Fibroblast of peridontal ligament (primary cell): ENCODE data around the gene ZNF837.
"Not testable (repeated sequence)": the region's sequence is repeated elsewhere in the genome, so short reads cannot be mapped to it uniquely, and the experiment has no call there.

Source experiments
- DNase-seq: peaks from one replicate; pipeline ENCODE4 v3.0.0-alpha.2; 2010; ENCODE audit errors: extremely low read depth

Gene ZNF837

GRCh38 chr19:58396691-58397532, 16.1 kb upstream of the ZNF837 start:
- no peak for DNase-seq

- no peak for DNase-seq
Observed at GRCh38 chr19:58395979-58396627, 15.3 kb upstream of the ZNF837 start.

GRCh38 chr19:58395220-58395978, 14.6 kb upstream of the ZNF837 start, which contains the start of gene RNF225:
TSS of gene RNF225 (plus strand) at chr19:58395656. CDS start at chr19:58396090, 434 bp downstream.
- no peak for DNase-seq

GRCh38 chr19:58394821-58395219, 14.0 kb upstream of the ZNF837 start:
- no peak for DNase-seq

GRCh38 chr19:58393725-58394033, 12.8 kb upstream of the ZNF837 start:
- no peak for DNase-seq

- DNase-seq: no peak
Observed at GRCh38 chr19:58392945-58393724, 12.3 kb upstream of the ZNF837 start.

GRCh38 chr19:58388175-58388526, 7.3 kb upstream of the ZNF837 start:
- no peak for DNase-seq

- no peak for DNase-seq
Observed at GRCh38 chr19:58387338-58388174, 6.7 kb upstream of the ZNF837 start.

- DNase-seq: peak; percentile 99
Observed at GRCh38 chr19:58386576-58387337, 5.9 kb upstream of the ZNF837 start, which contains the start of gene RPS5. TSS of gene RPS5 (plus strand) at chr19:58387269. CDS start at chr19:58388138, 869 bp downstream.

- DNase-seq: no peak
Observed at GRCh38 chr19:58385891-58386575, 5.2 kb upstream of the ZNF837 start.

GRCh38 chr19:58385313-58385890, 4.6 kb upstream of the ZNF837 start:
- no peak for DNase-seq

GRCh38 chr19:58382997-58383603, 2.3 kb upstream of the ZNF837 start:
- DNase-seq: no peak

- DNase-seq: no peak
Observed at GRCh38 chr19:58381460-58382212, 806 bp upstream of the ZNF837 start.

- no peak for DNase-seq
Observed at GRCh38 chr19:58380037-58380661, 681 bp downstream of the ZNF837 start.

- DNase-seq: no peak
Observed at GRCh38 chr19:58379246-58379645, 1.6 kb downstream of the ZNF837 start.

GRCh38 chr19:58376724-58377123, 4.1 kb downstream of the ZNF837 start:
- DNase-seq: not testable (repeated sequence)

GRCh38 chr19:58374200-58374599, 6.6 kb downstream of the ZNF837 start:
- DNase-seq: peak; percentile 34
